GM19035 (cell line): ENCODE measurements around the gene CACNG6.
"Not testable (repeated sequence)": the region's sequence is repeated elsewhere in the genome, so short reads cannot be mapped to it uniquely, and the experiment has no call there.

Experiments used
- ATAC-seq: cut with Tn5 transposase; IDR thresholded peaks from one replicate; pipeline ENCODE4 v1.9.1; 2021; ENCODE audit not compliant: unreplicated experiment

The CACNG6 gene

GRCh38 chr19:53999694-54000093 is 8.3 kb downstream of the CACNG6 start:
- no peak for ATAC-seq

GRCh38 chr19:54001496-54001895 is 10.1 kb downstream of the CACNG6 start:
- no peak for ATAC-seq

- no peak for ATAC-seq
These were observed 11.3 kb downstream of the CACNG6 start for GRCh38 chr19:54002495-54003315.

- no peak for ATAC-seq
These were observed 18.0 kb downstream of the CACNG6 start for GRCh38 chr19:54009440-54009839.

GRCh38 chr19:54010474-54010873 is 19.0 kb downstream of the CACNG6 start:
- no peak for ATAC-seq

GRCh38 chr19:54011507-54012211 is 20.2 kb downstream of the CACNG6 start:
- no peak for ATAC-seq

GRCh38 chr19:54013866-54014265 is 22.4 kb downstream of the CACNG6 start:
- no peak for ATAC-seq

- ATAC-seq: no peak
These were observed 23.6 kb downstream of the CACNG6 start for GRCh38 chr19:54014920-54015560.

- ATAC-seq: no peak
These were observed 25.8 kb downstream of the CACNG6 start for GRCh38 chr19:54017261-54017660.

GRCh38 chr19:54021363-54021762 is 29.9 kb downstream of the CACNG6 start:
- no peak for ATAC-seq

- no peak for ATAC-seq
These were observed 30.5 kb downstream of the CACNG6 start for GRCh38 chr19:54021932-54022331.

GRCh38 chr19:54023191-54023590 is 31.8 kb downstream of the CACNG6 start:
- ATAC-seq: no peak

- no peak for ATAC-seq
These were observed 33.2 kb downstream of the CACNG6 start for GRCh38 chr19:54024660-54025059.

- no peak for ATAC-seq
These were observed 35.2 kb downstream of the CACNG6 start for GRCh38 chr19:54026656-54027055.

- ATAC-seq: no peak
These were observed 37.9 kb downstream of the CACNG6 start for GRCh38 chr19:54029301-54029700.

GRCh38 chr19:54029930-54030490 is 38.6 kb downstream of the CACNG6 start:
- ATAC-seq: no peak

GRCh38 chr19:54030895-54031586 is 39.6 kb downstream of the CACNG6 start:
- ATAC-seq: no peak

GRCh38 chr19:54035215-54036178 is 44.1 kb downstream of the CACNG6 start:
- ATAC-seq: no peak

GRCh38 chr19:54036542-54036941 is 45.1 kb downstream of the CACNG6 start:
- ATAC-seq: not testable (repeated sequence)

- no peak for ATAC-seq
These were observed 48.6 kb downstream of the CACNG6 start for GRCh38 chr19:54040003-54040402.
